GM19468 (cell line): ENCODE results near the gene KLF15.

Experiments used
- ATAC-seq: cut with Tn5 transposase; IDR thresholded peaks from one replicate; pipeline ENCODE4 v1.9.1; 2021; ENCODE audit warnings: mild to moderate bottlenecking, moderate library complexity, moderate number of reproducible peaks; ENCODE audit not compliant: unreplicated experiment; ENCODE audit errors: extremely low read depth

The KLF15 gene

DNA sequence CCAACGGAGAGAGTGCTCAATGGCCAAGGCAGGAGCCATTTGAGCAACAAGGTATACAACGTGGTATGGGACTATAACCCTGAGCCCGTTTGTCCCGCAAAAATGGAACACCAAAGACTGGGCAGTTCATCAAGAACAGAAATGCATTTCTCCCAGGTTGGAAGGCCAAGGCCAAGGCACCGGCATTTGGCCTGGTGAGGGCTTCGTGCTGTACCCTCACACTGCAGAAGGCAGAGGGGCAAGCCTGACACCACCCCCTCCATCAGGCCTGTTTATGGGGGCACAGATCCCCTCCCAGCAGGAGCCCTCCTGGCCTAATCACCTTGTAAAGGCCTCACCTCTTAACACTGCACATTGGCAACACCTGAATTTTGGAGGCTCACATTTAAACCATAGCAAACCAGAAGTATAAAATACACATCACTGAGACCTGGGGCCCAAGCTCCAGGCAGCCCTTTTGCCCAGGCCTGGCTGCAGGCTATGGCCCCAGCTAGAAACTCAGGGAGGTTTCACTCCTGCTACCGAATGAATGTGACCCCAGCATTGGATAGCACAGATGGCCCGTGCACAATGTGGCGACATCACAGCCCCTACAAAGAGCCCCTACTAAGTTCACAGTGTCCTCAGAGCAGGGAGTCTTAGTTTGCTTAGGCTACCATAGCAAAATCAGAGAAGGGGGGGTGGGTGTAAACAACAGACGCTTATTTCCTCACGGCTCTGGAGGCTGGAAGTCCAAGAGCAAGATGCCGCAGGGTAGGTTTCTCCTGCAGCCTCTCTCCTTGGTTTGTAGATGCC lies 47.1 kb downstream of the KLF15 start:
- ATAC-seq, result no peak

DNA sequence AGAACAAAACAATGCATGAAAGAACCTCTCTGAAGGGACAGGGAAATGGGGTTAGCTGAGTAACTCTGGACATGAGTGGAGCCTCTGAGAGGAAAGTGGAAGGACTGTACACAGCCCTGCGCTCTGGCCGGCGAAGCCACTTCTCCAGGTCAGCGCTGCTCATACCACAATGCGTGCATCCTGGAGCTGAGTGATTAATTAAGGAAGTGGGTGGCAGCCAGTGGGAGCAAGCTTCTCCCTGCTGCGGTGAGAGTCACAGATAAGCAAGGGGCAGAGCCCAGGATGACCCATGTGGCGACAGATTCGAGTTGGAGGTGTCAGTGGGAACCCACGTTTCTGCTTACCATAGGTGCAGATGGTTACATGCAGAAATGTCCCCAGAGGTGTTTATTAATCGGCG lies 48.0 kb downstream of the KLF15 start:
- ATAC-seq, result no peak

DNA sequence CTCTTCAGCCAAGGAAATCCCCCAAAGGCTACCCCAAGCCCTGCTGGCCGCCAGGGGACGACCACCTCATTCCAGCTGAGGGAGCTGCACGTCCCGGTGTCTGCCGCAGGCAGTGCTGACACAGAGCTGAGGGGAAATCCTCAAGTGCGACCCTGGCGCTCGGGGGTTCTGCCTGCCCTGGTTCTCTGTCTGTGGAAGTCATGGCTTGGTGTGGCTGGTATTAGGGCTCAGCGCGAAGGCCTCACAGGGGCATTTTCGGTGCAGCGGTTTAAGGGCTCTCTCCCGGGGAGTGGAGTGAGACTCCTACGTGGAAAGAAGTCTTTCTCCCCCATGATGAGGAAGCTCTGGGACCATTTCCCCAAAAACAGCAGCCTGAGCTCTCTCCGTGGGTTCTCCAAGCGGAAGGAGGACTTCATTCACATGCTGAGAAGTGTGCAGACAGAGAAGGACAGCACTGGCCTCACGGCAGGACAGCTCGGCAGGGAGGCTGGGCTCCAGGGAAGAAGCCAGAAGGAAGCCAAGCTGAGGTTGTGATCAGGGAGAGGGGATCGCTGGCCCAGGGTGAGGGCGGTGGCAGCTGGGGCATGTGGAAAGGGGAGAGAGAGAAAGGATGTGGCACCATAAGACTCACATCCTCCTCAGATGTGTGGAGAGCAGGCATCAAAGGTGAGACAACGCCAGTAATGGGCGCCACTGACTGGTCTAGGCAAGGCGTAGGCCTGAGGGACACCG lies 48.6 kb downstream of the KLF15 start:
- ATAC-seq, result no peak

DNA sequence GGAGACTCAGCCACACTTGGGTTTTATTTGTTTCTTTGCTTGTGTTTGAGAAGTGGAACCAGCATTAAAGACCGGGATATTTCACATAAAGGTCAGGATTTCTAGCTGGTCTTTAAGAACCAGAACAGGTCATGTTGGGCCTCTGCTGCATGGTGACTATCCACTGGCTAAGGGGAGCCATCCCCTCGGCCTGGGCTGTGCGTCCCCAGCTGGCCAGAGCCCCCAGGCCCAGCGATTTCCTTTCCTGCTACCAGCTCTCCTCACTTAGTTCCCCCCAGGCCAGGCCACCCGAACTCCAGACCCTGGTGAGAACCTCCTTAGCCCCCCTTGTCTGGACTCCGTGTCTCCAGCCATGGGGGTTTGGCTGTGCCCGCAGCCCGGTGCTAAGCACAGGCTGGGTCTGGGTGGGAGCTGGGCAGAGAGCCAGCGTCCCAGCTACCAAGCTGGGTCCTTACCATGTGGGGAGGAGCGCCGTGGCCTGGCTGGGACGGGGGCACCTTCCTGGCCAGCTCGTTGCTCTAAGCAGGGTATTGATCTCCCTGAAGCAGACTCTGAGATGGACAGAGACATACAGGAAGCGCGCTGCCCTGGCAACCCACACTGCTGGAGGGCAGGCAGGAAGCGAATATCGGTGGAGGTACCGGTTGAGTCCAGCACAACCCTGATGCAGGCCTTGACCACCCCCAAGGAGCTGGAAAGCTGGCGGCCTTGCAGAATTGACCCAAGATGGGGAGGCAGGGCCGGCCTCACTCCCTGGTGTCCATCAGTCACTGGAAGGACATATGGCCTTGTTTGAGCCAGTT lies 49.4 kb downstream of the KLF15 start:
- no peak for ATAC-seq

DNA sequence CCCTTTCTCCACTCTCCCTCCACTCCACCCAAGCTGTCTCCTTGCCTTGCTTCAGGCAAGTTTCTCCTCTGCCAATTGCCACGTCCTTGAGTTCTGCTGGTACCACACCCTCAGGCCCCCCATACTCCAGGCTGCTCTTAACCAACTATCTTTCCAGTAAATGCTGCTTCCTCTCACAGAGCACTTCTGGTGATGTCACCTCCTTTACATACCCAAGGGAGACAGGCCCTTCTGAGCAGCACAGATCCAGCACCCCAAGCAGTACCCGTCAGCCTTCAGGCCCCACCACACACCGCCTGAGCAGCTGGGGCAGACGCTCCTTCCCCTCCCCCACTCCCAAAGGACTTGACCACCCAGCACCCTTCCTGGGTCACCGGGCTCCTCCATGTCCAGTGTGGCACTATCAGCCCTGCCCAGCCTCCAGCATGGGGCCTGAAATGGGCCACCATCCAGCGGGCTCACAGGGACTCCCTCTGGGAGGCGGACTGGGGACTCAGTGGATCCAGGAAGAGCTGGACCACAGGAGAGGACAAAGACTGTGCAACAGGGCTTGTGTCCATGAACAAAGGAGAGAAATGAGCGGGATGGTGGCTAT lies 50.2 kb downstream of the KLF15 start:
- ATAC-seq, result no peak

DNA sequence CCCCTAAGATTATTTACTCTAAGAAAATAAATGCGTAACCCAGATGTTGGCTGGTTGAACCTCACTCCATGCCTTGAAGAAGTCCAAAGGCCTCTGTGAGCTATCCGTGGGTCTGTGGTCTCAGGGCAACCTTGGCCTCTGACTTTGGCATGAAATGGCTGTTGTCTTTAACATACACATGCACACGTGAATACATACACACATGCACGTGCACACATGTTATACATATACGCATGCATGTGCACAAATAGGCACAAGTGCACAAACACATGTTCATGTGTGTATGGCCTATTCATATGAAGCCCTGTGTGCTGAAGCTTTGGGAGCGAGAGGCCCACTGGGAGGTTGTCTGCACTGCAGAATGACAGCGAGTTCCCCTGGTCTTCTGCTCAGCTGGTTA lies 50.8 kb downstream of the KLF15 start:
- ATAC-seq, result no peak

DNA sequence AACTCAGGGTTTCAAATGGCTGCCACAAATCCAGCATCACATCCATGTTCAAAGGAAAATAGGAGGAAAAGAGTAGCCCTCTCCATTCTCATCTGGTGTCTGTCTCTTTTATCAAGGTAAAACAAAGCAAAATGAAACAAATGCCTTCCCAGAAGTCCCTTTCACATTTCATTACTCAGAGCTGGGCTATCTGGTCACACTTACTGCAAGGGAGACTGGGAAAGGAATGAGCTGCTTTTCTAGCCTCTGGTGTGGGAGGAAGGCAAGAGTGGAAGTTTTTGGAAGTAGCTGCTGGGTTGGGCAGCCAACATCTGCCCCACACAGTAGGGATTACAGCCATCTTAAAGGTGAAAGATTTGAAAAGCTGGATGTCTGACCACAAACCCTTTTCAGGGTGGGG lies 51.8 kb downstream of the KLF15 start:
- ATAC-seq, result no peak

DNA sequence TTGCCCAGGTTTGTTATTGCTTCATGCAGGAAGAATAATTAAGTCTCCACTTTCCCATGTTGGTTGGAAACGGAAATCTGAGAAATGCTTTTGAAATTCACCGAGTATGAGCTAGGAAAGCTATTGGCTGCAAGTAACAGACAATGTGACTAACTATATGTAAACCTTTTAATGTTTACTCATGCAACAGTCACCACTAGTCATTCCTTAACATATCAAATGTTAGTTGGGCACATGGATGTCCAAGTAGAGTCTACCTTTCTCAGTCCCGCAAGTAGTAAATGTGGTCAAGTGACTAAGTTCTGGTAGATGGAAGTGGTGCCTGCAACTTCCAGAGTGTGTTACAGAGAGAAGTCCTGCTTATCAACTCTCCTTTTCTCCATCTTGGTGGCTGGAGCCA lies 52.5 kb downstream of the KLF15 start:
- no peak for ATAC-seq

DNA sequence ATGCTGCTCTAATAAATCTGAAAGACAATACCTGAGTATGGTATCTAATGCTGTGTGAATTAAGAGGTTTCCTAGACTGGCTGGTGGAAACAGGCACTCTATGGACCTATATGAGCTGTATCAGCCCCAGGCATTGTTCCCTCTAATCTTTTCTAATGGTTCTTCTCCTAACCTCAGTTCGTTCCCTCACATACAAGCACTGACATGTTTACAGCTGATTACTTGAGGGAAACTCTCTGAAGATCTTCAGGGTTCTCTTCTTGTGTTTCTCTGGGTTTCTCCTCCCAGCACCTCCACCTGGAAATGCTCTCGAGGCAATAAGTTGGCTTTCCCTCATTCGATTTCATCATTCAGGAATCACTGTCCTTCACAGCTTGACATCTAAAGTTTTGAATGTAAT lies 52.9 kb downstream of the KLF15 start:
- ATAC-seq, result no peak

DNA sequence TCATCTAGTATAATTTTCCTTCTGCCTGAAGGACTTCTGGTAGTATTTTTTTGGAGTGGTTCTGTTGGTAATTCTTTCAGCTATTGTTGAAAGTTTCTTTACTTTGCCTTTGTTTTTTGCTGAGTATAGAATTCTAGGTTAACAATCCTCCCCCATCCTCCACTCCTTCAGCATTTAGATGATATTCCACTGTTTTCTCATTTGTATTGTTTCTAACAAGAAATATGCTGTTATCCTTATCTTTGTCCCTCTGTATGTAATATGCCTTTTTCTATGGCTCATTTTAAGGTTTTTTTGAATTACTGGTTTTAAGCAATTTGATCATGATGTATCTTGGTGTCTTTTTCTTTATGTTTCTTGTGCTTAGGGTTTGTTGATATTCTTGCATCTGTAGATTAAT lies 53.9 kb downstream of the KLF15 start:
- no peak for ATAC-seq

DNA sequence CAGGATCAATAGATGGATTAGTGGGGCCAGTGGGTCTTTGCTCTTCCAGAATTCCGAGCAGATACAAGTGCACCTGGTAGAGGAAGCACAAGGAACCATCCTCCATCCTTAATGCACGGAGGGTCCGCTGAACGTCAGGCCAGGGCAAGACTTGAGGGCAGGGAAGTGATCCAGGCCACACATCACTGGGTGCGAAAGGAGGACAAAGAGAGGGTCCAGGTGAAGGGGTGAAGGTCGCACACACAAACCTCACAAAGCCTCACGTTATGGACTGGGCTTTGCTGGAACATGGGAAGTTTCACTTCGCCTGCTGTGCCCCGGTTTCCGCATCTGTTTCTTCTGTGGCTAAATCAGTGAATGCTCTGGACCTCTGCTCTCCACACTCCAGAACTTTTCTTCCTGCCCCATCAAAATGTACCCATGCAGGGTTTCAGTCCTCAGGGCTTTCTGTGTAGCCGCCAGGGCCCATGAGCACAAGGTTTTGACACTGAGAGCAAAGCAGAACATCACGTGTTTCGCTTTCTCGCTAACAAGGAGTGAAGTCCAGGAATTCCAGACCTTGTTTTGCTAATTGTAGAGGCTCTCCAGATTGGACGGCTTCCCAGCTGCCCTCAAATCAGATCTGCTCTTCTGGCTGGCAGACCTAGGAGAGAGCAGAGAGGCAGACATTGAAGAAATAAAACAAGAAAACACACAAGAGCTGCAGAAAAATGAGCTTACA lies 56.3 kb downstream of the KLF15 start:
- ATAC-seq, result no peak

DNA sequence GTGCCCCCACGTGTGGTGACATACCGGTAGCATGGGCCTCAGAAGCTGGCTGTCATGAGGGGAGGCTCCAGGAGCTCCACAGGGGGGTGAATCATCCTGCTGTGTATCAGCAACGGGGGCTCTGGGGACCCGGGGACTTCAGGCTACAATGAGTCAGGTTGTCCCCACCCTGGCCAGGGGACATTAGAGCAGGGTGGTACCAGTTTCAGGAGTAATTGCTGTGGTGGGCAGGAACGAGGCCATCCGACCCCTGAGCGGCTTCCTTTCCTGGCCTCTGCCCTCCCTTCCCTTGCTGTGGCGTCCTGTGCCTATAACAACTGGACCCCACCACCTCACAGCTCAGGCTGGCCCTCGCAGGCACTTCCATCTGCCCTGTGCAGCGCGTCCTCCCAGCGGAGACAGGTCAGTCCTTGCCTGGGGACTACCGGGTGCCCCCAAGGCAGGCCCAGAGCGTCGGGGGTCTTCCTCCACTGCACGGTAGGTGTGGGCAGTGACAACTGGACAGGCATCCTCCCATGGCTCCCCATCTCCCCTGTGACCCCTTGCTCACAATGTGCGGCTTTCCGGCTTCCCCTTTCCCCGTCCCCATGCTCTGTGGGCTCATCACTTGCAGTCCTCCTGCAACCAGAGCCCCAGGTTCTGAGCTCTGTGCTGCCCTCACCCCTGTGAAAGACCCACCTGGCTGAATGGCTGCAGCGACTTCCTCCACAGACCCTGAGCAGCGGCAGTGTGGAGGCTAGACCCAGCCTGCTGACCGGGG lies 57.0 kb downstream of the KLF15 start:
- ATAC-seq, result no peak

DNA sequence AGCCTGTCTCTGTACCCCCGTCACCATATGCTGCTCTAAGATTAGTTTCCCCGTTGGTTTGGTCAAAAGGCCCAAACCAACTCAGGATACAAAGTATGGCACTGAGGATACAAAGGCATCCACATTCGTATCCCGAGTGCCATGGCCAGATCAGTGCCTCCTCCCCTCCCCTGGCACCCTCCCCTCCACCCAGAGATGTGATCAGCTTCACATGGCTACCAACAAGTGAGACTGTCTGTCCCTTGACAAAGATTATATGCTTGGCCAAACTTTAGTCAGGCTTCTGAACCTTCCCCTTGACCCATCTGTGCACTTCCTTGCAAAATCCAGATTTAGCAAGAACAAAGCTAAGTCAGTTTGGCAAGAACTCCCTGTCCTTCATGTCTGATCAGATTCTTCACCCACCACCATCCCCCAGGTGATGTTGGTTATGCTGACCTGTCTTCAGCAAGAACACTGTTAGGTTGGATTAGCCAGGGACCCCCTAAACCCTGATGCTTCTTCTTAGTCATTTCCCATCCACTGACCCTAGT lies 61.7 kb downstream of the KLF15 start:
- no peak for ATAC-seq

DNA sequence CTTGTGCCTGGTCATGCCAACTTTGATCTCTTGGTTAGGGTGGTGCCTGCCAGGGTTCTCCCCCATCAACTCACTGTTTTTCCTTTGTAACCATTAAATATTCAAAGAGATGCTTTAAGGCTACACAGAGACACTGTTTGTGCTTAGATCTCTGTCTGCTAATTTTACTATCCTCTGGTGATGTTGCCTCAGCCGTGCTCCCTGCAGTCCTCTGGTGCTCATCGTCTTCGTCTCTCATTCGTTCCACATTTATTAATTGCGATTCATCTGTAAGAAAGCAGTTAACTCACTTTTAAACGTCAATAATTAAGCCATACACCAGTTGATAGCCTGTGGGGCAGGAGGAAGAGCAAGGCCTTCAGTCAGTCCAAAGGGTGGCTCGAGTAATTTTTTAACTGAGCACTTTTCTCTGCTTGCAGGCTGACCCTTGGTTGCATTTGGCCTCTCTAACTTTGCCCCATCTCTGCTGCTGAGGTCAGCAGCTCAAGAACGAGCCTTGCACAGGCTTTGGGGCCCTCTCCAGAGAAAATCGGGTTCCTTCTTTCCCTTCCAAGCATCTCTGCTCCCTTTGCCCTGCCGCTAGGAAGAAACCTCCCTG lies 62.9 kb downstream of the KLF15 start:
- ATAC-seq, result no peak

DNA sequence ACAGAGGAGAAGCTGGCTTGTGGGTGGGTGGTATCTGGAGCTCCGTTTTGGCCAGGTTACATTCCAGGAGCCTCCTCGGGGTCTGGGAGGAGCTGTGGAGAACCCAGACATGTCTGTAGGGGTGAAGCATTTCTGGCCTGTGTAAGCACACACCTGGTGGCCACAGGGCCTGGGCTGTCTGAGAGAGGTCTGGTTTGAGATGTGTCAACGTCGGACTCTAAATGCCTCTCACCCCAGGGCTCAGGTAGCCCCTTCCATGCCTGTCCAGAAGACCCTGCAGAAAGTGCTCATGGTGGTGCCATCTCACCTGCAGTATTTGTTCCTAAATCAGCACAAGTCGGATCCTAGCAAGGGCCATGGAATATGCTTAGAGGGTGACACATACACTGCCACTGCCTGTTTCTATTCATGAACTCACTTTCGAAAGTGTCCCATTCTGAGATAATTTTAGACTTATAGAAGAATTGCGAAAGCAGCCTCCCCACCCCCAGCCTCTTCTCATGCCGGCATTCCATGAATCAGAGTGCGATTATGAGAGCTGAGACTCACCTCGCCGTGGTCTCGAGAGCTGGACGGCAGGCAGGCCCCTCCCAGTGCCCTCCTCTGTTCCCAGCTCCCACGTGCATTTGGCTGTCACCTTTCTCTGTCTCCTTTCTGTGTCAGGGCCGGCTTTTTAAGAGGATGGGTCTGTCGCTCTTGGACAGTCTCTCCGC lies 63.7 kb downstream of the KLF15 start:
- ATAC-seq, result no peak
